Parathyroid adenoma (tissue), 2 donors: ENCODE measurements around the gene PRR33.

Experiments
- H2AFZ ChIP-seq: fragments of 300-600 bp; sonication (generic); one replicate; pipeline ENCODE4 v1.7.0; 2017; ENCODE audit warnings: antibody characterized with exemption, mild to moderate bottlenecking
- H3K27ac ChIP-seq: fragments of 300-600 bp; sonication (generic); one replicate; pipeline ENCODE4 v1.7.0; 2017
- H3K27me3 ChIP-seq: fragments of 300-600 bp; sonication (generic); one replicate; pipeline ENCODE4 v1.7.0; 2017; ENCODE audit warnings: low read length; ENCODE audit not compliant: control insufficient read depth, insufficient read depth
- H3K36me3 ChIP-seq: fragments of 300-600 bp; sonication (generic); one replicate; pipeline ENCODE4 v1.7.0; 2017; ENCODE audit warnings: low read length; ENCODE audit not compliant: control insufficient read depth, insufficient read depth
- H3K4me1 ChIP-seq: fragments of 300-600 bp; sonication (generic); one replicate; pipeline ENCODE4 v1.7.0; 2017; ENCODE audit warnings: control low read depth
- H3K4me2 ChIP-seq: fragments of 300-600 bp; sonication (generic); one replicate; pipeline ENCODE4 v1.7.0; 2017; ENCODE audit warnings: low read length
- H3K4me3 ChIP-seq: fragments of 300-600 bp; sonication (generic); one replicate; pipeline ENCODE4 v1.7.0; 2017; ENCODE audit warnings: low read depth, low read length
- H3K79me2 ChIP-seq: fragments of 300-600 bp; sonication (generic); one replicate; pipeline ENCODE4 v1.7.0; 2017; ENCODE audit warnings: control low read depth
- H3K9ac ChIP-seq: fragments of 300-600 bp; sonication (generic); one replicate; pipeline ENCODE4 v1.7.0; 2017; ENCODE audit warnings: mild to moderate bottlenecking
- H3K9me3 ChIP-seq: fragments of 300-600 bp; sonication (generic); one replicate; pipeline ENCODE4 v1.7.0; 2017; ENCODE audit warnings: low read length; ENCODE audit not compliant: control insufficient read depth
- TF ChIP-seq, protein P1 (sequence below): fragments of 300-600 bp; sonication (generic); IDR thresholded peaks from one replicate; pipeline ENCODE4 v1.7.0; 2017; ENCODE audit warnings: antibody characterized with exemption, mild to moderate bottlenecking
- donor health status: primary hyperparathyroidism.

The PRR33 gene

DNA sequence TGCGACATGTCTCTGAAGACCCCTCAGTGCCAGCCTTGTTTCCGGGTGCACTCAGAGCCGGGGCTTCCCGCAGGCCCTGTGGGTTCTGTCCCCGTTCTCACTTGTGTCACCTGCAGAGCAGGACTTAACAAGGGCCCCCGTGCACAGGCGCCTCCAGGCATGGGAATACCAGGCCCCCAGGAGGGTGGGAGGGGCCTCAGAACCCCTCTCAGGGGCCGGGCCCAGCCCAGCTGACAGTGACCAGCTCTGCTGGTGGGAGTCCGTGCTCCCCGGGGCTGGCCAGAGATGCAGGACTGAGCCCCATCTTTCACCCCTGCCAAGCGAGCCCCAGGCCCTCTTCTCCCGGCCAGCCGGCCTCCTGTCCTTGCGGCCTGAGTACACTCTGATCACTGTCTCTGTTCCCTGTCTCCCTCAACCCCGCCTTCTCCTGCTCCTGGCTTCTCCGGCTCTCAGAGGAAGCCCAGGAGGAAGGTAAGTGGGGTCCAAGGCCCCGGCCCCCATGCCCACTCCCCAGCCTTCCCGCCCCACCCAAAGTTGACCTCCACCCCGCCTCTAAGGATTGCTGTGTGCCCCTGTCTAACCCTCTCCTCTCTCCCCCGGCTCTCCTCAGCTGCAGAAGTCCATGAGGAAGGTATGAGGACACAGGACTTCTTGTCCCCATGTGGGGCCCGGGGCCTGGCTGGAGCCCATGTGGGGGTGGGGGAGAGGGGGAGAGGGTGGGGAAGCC, 33.1 kb upstream of the PRR33 start:
- H3K4me1 ChIP-seq = no peaks in the 10 kb centered on the region

DNA sequence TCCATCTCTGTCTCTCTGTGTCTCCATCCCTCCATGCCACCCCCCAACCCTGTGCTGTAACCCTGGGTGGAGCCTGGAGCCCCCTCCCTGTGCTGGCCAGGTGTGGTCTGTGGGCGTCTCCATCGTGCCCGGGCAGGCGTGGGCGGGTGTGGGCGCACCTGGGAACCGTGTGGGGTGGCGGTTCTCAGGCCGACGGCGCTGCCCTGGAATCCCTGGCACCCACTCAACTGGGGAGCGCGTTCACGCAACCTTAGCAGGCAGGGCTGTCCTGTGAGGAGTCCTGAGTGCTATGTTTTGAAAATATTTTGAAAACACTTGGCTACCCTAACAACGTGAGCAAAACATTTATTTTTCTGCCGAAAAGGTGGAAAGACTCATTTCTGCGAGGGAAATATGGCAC, 32.5 kb upstream of the PRR33 start:
- no peaks in the 10 kb centered on the region for H3K27me3 ChIP-seq
- no peaks in the 10 kb centered on the region for H3K36me3 ChIP-seq
- no peak overlapping the region for H3K4me2 ChIP-seq
- no peaks in the 10 kb centered on the region for H3K9me3 ChIP-seq
- H3K4me3 ChIP-seq = no peak overlapping the region
- no peak overlapping the region for H3K9ac ChIP-seq
- TF ChIP-seq, protein P1, sequence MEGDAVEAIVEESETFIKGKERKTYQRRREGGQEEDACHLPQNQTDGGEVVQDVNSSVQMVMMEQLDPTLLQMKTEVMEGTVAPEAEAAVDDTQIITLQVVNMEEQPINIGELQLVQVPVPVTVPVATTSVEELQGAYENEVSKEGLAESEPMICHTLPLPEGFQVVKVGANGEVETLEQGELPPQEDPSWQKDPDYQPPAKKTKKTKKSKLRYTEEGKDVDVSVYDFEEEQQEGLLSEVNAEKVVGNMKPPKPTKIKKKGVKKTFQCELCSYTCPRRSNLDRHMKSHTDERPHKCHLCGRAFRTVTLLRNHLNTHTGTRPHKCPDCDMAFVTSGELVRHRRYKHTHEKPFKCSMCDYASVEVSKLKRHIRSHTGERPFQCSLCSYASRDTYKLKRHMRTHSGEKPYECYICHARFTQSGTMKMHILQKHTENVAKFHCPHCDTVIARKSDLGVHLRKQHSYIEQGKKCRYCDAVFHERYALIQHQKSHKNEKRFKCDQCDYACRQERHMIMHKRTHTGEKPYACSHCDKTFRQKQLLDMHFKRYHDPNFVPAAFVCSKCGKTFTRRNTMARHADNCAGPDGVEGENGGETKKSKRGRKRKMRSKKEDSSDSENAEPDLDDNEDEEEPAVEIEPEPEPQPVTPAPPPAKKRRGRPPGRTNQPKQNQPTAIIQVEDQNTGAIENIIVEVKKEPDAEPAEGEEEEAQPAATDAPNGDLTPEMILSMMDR = no peak
- no peaks in the 10 kb centered on the region for H3K4me1 ChIP-seq
- H2AFZ ChIP-seq = no peak overlapping the region
- H3K79me2 ChIP-seq = no peaks in the 10 kb centered on the region
- H3K27ac ChIP-seq = no peak overlapping the region

More for the DNA sequence above, 33.1 kb upstream of the PRR33 start:
- Histone ChIP-seq H3K4me3 (no peak overlapping the region), H3K9ac (no peak overlapping the region), H3K4me2 (no peak overlapping the region), H3K79me2 (no peaks in the 10 kb centered on the region), H3K36me3 (no peaks in the 10 kb centered on the region), H3K27ac (no peak overlapping the region), H3K27me3 (no peaks in the 10 kb centered on the region), H2AFZ (no peak overlapping the region), H3K9me3 (no peaks in the 10 kb centered on the region)
- TF ChIP-seq, protein P1 = no peak

DNA sequence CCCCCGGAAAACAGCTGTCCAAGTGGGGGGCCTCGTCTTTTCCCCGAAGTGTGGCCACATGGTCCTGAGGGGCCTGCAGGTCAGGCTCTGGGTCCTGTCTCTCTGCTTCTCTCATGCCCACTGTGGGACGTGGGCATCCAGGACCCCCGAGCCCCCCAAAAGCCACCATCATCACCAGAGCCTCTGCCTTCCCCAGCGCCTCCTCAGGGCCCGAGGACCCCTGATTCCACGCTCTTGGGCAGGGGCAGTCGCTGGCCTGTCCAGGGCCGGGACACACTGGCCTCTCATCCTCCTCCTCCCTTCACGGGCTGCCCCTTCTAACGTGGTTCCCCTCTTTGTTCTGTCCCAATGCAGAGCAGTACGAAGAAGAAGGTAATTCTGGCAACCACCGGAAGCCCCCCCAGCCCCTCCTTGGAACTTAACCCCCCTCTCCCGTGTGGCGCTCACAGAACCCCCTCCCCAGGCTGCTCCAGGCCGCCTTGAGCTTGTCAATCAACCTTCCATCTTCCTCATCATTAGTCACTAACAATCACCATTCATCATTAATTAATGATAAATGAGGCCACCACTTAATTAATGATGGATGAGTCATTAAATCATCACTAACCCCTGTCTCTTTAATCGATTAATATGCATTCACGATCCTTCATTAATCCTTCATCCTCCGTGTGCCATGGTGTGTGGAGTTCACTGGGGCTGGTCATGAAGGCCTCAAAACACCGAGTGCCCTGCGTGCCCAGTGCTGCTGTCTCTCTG, 31.7 kb upstream of the PRR33 start:
- Histone ChIP-seq H3K4me2 (no peak overlapping the region), H3K4me3 (no peak overlapping the region), H3K9ac (no peak overlapping the region), H3K27ac (no peak overlapping the region), H3K27me3 (no peaks in the 10 kb centered on the region), H2AFZ (no peak overlapping the region), H3K79me2 (no peaks in the 10 kb centered on the region), H3K4me1 (no peaks in the 10 kb centered on the region), H3K9me3 (no peaks in the 10 kb centered on the region), H3K36me3 (no peaks in the 10 kb centered on the region)
- TF ChIP-seq, protein P1 = no peak

DNA sequence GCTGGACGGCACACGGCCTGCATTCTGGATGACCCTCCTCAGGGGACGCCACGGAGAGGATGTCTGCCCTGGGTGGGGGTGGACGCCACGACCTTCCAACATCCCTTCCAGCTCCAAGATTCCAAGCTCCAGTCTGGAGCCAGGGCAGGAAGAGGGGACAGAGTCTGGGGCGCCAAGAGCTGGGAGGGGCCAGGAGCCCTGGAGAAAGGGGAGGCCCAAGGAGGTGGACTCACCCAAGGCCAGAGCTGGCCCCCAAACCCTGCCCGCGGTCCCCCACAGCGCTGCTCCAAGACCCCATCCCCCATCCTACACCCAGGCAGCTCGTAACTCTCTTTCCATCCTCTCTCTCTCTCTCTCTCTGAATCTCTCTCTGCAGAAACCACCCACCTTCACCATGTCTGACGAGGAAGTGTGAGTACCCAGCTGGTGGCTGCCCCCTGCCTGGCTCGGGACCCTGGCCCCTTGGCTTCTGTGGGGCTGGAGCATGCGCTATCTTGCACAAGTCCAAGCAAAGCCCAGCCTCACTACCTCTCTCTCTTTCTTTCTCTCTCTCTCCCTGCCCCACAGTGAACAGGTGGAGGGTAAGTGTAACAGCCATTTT, 30.9 kb upstream of the PRR33 start:
- no peaks in the 10 kb centered on the region for H3K4me1 ChIP-seq
- TF ChIP-seq, protein P1 = no peak

More for the DNA sequence above, 30.9 kb upstream of the PRR33 start:
- no peak overlapping the region for H3K4me3 ChIP-seq
- no peaks in the 10 kb centered on the region for H3K36me3 ChIP-seq
- H3K27me3 ChIP-seq = no peaks in the 10 kb centered on the region
- H3K9ac ChIP-seq = no peak overlapping the region
- no peak overlapping the region for H3K27ac ChIP-seq
- H3K4me2 ChIP-seq = no peak overlapping the region
- H3K79me2 ChIP-seq = no peaks in the 10 kb centered on the region
- no peak overlapping the region for H2AFZ ChIP-seq
- no peaks in the 10 kb centered on the region for H3K9me3 ChIP-seq
